NCI-H1105 treated with DMSO at 0.1 percent for 48 hours (cell line): ENCODE results near the gene CARD19.

Experiments used
- DNase-seq: peaks from one replicate; lab custom pipeline; 2025; lab: John Stamatoyannopoulos, UW

The CARD19 gene

GRCh38 chr9:93064392-93065134, 31.5 kb upstream of the CARD19 start:
- DNase-seq = no peak

DNA sequence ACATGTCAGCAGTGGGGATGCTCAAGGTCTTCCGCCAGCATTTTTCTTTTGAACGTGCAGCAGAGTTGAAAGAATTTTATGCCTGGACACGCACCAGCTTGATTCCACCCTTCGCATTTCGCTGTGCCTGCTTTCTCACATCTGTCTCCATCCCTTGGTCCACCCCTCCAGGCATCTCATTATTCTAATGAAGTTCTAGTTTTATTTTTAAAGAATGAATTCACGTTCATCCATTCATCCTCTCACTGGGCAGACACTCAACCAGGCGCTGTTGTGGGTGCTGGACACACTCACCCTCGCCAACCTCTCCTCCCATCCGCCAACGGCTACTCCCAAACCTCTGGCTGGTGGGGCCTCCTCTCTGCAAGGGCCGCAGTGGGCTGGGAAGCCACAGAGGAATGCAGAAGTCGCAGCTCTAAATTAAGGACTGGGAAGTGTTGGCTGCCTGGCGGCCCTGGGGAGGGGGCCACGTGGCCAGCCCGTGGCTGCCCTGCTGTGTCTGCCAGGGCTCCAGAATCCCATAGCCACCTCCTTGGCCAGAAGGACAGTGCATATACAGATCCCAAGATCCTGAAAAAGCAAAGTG, 30.8 kb upstream of the CARD19 start:
- no peak for DNase-seq

GRCh38 chr9:93066978-93067603, 28.9 kb upstream of the CARD19 start:
- no peak for DNase-seq

DNA sequence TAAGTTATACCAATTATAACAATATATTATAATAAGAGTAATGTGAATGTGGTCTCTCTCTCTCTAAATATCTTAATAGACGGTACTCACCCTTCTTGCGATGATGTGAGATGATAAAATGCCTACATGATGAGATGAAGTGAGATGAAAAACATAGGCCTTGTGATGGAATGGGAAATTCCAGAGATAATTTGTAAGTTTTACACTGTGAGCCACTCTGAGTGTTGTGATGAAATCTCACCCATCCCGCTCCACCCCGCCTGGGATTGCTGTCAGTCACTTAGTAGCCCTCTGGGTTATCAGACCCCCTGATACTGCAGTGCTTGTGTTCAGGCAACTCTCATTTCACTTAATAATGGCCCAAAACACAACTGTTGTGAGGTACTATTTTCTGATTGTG, 27.1 kb upstream of the CARD19 start:
- DNase-seq = no peak

- no peak for DNase-seq
Measured at GRCh38 chr9:93071464-93071863, 24.6 kb upstream of the CARD19 start.

- peak; percentile 35 for DNase-seq
Measured at GRCh38 chr9:93072383-93072795, 23.6 kb upstream of the CARD19 start.

GRCh38 chr9:93076101-93076791, 19.8 kb upstream of the CARD19 start:
- DNase-seq = no peak

- no peak for DNase-seq
Measured at GRCh38 chr9:93076792-93077128, 19.3 kb upstream of the CARD19 start.

GRCh38 chr9:93077367-93077766, 18.6 kb upstream of the CARD19 start:
- no peak for DNase-seq

GRCh38 chr9:93077811-93078210, 18.2 kb upstream of the CARD19 start:
- no peak for DNase-seq

GRCh38 chr9:93079371-93079770, 16.6 kb upstream of the CARD19 start:
- no peak for DNase-seq

- DNase-seq = no peak
Measured at GRCh38 chr9:93080406-93080805, 15.6 kb upstream of the CARD19 start.

- no peak for DNase-seq
Measured at GRCh38 chr9:93081081-93081529, 14.9 kb upstream of the CARD19 start.

GRCh38 chr9:93081931-93082330, 14.1 kb upstream of the CARD19 start:
- DNase-seq = no peak

DNA sequence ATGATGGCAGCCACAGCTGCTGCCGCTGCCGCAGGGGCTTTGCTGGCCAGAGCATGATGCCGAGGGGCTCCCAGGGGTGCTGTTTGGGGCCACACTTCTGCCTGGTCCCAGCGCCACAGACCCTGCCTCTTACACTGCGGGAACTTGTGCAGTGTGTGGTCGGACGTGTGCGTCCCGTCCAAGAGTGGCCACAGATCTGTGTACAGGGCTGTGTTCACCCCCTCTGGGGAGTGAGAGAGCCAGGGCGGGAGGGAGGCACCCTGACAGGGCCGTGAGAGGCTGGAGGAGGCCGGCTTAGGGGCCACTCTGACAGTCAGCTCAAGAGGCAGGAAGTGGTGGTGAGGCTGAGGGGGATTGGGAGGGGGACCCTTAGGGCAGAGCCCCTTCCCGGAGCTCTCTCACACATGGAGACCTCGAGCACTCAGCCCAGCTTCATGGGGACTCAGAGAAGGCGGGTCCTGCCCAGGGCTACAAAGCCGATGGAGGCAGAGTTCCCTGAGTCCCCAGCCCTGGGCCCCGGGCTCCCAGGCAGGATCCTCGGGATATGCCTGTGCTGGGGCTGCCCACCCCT, 13.1 kb upstream of the CARD19 start:
- no peak for DNase-seq

- no peak for DNase-seq
Measured at GRCh38 chr9:93083592-93084470, 12.2 kb upstream of the CARD19 start.

DNA sequence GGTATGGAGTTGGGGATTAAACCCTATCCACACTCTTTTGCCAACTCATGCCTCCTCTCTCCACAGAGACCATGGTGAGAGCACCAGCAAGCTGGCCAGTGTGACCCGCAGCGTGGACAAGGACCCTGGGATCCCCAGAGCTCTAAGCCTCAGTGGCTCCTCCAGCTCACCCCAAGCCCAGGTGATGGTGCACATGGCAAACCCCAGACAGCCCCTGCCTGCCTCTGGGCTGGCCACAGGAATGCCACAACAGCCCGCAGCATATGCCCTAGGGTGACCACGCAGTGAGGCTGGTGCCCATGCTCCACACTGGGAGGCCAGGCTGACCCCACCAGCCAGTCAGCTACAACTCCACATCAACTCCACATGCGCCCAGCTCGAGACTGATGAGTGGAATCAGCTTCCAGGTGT, 11.5 kb upstream of the CARD19 start:
- no peak for DNase-seq

DNA sequence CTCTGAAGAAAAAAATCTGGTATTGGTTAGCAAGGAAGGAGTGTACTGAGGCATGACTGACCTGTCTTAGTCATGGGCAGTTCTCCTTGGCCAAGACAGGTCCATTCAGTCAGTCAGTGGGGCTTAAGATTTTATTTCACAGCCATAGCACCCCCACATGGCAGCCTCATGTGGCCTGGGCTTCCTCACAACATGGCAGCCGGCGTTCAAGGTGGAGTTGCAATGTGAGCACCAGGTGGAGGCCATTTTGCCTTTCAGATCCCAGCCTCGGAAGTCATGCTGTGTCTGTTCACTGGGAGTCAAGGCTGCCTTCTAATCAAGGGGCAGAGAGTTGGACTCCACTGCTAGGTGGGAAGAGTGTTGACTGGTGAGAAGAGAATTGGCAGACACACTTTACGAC, 10.3 kb upstream of the CARD19 start:
- no peak for DNase-seq

- DNase-seq = no peak
Measured at GRCh38 chr9:93086447-93087224, 9.4 kb upstream of the CARD19 start.

DNA sequence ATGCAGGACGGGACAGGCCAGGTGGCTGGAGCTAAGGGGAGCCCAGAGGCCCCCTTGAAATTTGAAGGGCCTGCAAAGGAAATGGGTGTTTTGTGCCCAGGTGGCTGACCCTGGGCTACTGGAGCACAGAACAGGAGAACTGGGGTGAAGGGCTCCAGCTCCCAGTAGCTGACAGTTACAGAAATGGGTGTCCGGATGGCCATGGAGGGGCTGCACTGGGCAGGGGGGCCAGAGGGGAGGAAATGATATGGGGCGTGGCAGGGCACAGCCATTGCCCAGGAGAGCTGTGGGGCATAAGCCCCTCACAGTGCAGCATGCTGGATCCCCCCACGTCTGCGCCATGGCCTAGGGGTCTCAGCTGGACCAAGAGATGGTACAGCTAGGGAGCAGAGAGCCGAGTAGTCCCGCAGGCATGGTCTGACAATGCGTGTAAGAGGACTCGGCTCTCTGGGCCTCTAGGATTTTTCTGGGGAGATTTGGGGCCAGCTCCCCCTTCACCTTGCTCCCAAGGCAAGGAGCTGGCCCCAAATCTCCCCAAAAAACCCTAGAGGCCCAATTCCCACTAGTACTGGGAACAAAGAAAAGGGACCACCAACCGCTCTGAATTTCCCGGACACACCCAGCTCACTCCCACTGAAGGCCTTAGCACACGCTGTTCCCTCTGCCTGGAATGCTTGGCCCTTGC, 7.9 kb upstream of the CARD19 start:
- DNase-seq = no peak
